ENCODE results near the gene ADGRA3.

ADGRA3 gene

GRCh38 chr4:22460266-22460665 lies 55.6 kb downstream of the ADGRA3 start:
- TF ChIP-seq SIN3A (IDR thresholded peaks at IDR 0.05; ENCODE audit: borderline replicate concordance, insufficient read depth, low read length) (no peak), POLR2AphosphoS5 (IDR thresholded peaks at IDR 0.05; ENCODE audit: low read depth, low read length) (no peak)

DNA sequence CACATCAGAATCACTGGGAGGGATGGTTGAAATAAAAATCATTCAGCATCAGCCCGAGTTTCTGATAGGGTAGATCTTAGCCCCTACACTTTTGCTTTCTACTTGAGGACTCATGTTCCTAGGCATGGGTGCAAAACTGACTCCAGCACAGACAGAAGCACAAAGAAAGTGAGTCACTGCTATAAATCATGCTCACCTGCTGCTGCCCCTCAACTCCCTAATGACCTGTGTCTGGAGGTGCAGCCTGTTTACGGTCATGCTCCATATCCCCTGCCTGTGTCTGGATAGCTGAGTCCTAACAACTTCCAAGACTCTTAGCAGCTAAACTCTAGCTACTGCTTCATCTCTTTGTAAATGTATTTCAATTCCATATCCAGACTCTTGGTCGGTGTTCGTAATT lies 57.8 kb downstream of the ADGRA3 start:
- TF ChIP-seq REST (IDR thresholded peaks at IDR 0.05; ENCODE audit: insufficient read depth in 1 of 2, low read depth in 2 of 2, low read length in 2 of 2) = no peak
- no peak for TF ChIP-seq TAF1 (IDR thresholded peaks at IDR 0.05; ENCODE audit: borderline replicate concordance, insufficient read depth, low read length)
- no peak for TF ChIP-seq POLR2AphosphoS5 (IDR thresholded peaks at IDR 0.05; ENCODE audit: low read depth, low read length)
- no peak for TF ChIP-seq SIN3A (IDR thresholded peaks at IDR 0.05; ENCODE audit: borderline replicate concordance, insufficient read depth, low read length)
- no peak for TF ChIP-seq FOXP2 (optimal IDR thresholded peaks at IDR 0.05; ENCODE audit: borderline replicate concordance, extremely low read depth, extremely low read length, insufficient read depth)

DNA sequence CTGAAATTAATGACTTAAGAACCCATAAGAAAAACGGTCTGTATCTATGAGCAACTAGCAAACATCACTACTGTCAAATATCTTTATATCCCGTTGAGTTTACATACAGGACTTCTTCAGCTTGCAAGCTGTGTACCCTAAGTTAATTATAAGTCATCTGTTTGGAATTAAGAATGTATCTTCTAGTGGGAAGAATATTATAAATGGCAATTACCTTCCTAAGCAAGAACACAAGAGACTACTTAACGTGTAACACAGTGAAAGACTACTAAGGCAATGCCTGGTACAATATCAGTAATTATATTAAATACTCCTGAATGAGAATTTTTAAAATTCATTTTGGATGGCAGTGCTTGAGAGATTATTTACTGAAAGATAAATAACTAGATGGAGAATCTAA lies 58.5 kb downstream of the ADGRA3 start:
- no peak for TF ChIP-seq SIN3A (IDR thresholded peaks at IDR 0.05; ENCODE audit: borderline replicate concordance, insufficient read depth, low read length)
- no peak for TF ChIP-seq REST (IDR thresholded peaks at IDR 0.05; ENCODE audit: insufficient read depth in 1 of 2, low read depth in 2 of 2, low read length in 2 of 2)
- no peak for TF ChIP-seq TAF1 (IDR thresholded peaks at IDR 0.05; ENCODE audit: borderline replicate concordance, insufficient read depth, low read length)
- TF ChIP-seq POLR2AphosphoS5 (IDR thresholded peaks at IDR 0.05; ENCODE audit: low read depth, low read length) = no peak
- no peak for TF ChIP-seq FOXP2 (optimal IDR thresholded peaks at IDR 0.05; ENCODE audit: borderline replicate concordance, extremely low read depth, extremely low read length, insufficient read depth)

GRCh38 chr4:22456291-22456690 lies 59.6 kb downstream of the ADGRA3 start:
- TF ChIP-seq SIN3A (IDR thresholded peaks at IDR 0.05; ENCODE audit: borderline replicate concordance, insufficient read depth, low read length) (no peak), TAF1 (IDR thresholded peaks at IDR 0.05; ENCODE audit: borderline replicate concordance, insufficient read depth, low read length) (no peak), POLR2AphosphoS5 (IDR thresholded peaks at IDR 0.05; ENCODE audit: low read depth, low read length) (no peak), FOXP2 (optimal IDR thresholded peaks at IDR 0.05; ENCODE audit: borderline replicate concordance, extremely low read depth, extremely low read length, insufficient read depth) (no peak), REST (IDR thresholded peaks at IDR 0.05; ENCODE audit: insufficient read depth in 1 of 2, low read depth in 2 of 2, low read length in 2 of 2) (no peak)

DNA sequence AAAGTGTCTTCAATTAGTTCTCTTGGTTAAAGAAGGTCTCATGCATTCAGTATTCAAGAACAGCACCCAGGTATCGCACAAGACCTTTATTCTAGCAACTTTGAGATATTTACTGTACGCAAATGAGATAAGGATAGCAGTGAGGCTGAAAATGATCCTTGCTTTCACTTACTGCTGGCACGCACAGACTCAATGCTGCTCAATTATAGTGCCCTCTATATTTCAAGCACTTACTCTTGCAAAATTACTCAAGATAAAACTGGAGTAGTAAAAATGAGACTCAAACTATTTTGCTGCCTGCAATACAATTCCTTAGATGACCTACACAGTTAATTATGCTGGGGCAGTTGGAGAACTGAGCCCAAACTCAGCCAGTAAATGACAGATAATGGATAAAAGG lies 60.9 kb downstream of the ADGRA3 start:
- TF ChIP-seq POLR2AphosphoS5 (IDR thresholded peaks at IDR 0.05; ENCODE audit: low read depth, low read length) (no peak), REST (IDR thresholded peaks at IDR 0.05; ENCODE audit: insufficient read depth in 1 of 2, low read depth in 2 of 2, low read length in 2 of 2) (no peak), SIN3A (IDR thresholded peaks at IDR 0.05; ENCODE audit: borderline replicate concordance, insufficient read depth, low read length) (no peak), TAF1 (IDR thresholded peaks at IDR 0.05; ENCODE audit: borderline replicate concordance, insufficient read depth, low read length) (no peak), FOXP2 (optimal IDR thresholded peaks at IDR 0.05; ENCODE audit: borderline replicate concordance, extremely low read depth, extremely low read length, insufficient read depth) (no peak)
